Measurements from ENCODE around the gene ATP8B4. TPM values are rescaled to one million over a fixed set of nuclear protein-coding genes. Genes with fewer than 3 reads are reported as not detected.
"Not testable (repeated sequence)": the region's sequence is repeated elsewhere in the genome, so short reads cannot be mapped to it uniquely, and the experiment has no call there.

Gene ATP8B4
- total RNA-seq, 1 experiment from 2014 or later, result 14.4 TPM

DNA sequence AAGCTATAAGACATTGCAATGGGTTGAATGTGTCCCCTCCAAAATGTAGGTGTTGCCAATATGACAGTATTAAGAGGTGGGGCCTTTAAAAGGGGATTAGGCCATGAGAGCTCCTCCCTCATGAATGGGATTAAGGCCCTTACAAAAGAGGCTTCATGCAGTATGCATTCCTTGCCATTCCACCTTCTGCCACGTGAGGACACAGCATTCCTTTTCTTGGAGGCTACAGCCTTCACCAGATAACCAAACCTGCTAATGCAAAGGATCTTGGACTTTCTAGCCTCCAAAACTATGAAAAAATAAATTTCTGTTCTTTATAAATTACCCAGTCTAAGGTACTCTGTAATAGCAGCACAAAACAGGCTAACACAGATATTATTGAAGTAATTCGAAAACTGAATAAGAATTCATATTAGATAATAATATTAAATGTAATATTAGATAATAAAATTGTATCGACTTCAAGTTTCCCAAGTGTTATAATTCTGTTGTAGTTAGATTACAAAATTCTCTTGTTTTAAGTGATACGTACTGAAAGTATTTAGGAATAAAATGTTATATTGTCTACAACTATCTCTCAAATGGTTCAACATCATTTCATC is 29.4 kb upstream of the ATP8B4 start:
- Histone ChIP-seq H3K9me3 (replicated peaks) (no peaks in the 10 kb centered on the region), H3K27me3 (no peaks in the 10 kb centered on the region), H3K27ac (no peak overlapping the region), H3K36me3 (no peaks in the 10 kb centered on the region), H3K4me1 (peaks cover 8% of the 10 kb centered on the region), H3K4me3 (no peak overlapping the region)
- peak; percentile 65 to 82 for DNase-seq

- peaks cover 8% of the 10 kb centered on the region for H3K4me1 ChIP-seq
- DNase-seq, result peak in 1 of 2 experiments; percentile 28
- no peak overlapping the region for H3K4me3 ChIP-seq
- no peaks in the 10 kb centered on the region for H3K9me3 ChIP-seq (replicated peaks)
- H3K27me3 ChIP-seq, result no peaks in the 10 kb centered on the region
- H3K36me3 ChIP-seq, result no peaks in the 10 kb centered on the region
- H3K27ac ChIP-seq, result no peak overlapping the region
These were observed 27.6 kb upstream of the ATP8B4 start for GRCh38 chr15:50146632-50147031.

DNA sequence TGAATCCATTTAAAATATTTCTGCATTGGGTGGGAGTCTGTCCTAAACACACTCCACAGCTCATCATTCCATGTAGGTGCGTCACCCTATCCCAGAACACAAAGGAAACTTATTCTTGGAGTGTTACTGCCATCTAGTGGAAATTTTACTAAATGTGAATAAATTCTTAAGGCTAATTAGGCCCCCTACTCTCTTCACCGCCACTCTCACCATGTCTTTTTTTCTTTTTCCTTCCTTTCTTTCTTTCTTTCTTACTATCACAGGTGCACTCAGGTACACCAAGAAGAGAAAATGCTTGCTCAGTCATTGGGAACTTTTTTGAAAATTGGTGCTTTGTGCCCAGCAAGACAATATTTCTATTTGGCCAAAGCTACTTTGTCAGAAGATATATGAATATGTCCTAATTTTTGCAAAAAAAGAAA is 26.4 kb upstream of the ATP8B4 start:
- Histone ChIP-seq H3K4me1 (peaks cover 8% of the 10 kb centered on the region), H3K27ac (peak overlapping the region; percentile 59), H3K9me3 (replicated peaks) (no peaks in the 10 kb centered on the region), H3K27me3 (no peaks in the 10 kb centered on the region), H3K36me3 (no peaks in the 10 kb centered on the region), H3K4me3 (peak overlapping the region; percentile 29)
- DNase-seq, result peak; percentile 48 to 90

DNA sequence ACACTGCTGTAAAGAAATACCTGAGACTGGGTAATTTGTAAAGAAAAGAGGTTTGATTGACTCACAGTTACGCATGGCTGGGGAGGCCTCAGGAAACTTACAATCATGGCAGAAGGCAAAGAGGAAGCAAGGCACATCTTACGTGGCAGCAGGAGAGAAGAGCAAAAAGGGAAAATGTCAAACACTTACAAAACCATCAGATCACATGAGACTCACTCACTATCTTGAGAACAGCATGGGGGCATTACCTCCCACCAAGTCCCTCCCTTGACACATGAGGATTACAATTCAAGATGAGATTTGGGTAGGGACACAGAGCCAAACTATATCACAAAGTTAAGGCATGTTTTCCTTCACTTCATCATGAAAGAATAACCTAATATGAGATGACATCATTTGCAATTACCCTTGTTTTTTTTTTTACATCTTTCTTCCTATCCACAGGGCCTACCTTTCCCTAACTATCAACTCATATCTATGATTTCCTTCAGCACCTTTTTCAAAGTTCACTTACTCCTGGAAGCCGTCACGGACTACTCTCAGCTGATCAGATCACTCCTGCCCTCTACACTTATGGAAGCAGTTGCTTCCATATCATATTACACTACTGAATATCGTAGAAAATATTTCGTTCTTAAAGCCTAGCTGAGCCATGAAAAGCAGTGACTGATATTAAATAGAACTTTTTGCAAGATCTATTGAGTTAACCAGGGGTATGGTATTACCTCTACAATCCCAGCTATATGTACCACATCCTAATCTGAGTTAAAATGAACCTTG is 25.5 kb upstream of the ATP8B4 start:
- H3K36me3 ChIP-seq, result no peaks in the 10 kb centered on the region
- H3K9me3 ChIP-seq (replicated peaks), result no peaks in the 10 kb centered on the region
- peaks cover 8% of the 10 kb centered on the region for H3K4me1 ChIP-seq
- DNase-seq, result peak; percentile 12 to 53
- no peaks in the 10 kb centered on the region for H3K27me3 ChIP-seq
- H3K27ac ChIP-seq, result peak overlapping the region; percentile 59
- peak overlapping the region; percentile 29 for H3K4me3 ChIP-seq

- H3K4me1 ChIP-seq, result peaks cover 8% of the 10 kb centered on the region
- no peak overlapping the region for H3K27ac ChIP-seq
- DNase-seq, result no peak
- no peaks in the 10 kb centered on the region for H3K36me3 ChIP-seq
- H3K27me3 ChIP-seq, result no peaks in the 10 kb centered on the region
- no peaks in the 10 kb centered on the region for H3K9me3 ChIP-seq (replicated peaks)
- H3K4me3 ChIP-seq, result no peak overlapping the region
These were observed 24.3 kb upstream of the ATP8B4 start for GRCh38 chr15:50143255-50143860.

- no peaks in the 10 kb centered on the region; the same call in 1 of the 2 replicates for H3K9me3 ChIP-seq (replicated peaks)
- H3K4me3 ChIP-seq, result no peak overlapping the region
- DNase-seq, result no peak
- no peaks in the 10 kb centered on the region for H3K36me3 ChIP-seq
- H3K27ac ChIP-seq, result no peak overlapping the region
- no peaks in the 10 kb centered on the region for H3K27me3 ChIP-seq
- H3K4me1 ChIP-seq, result peaks cover 8% of the 10 kb centered on the region
These were observed 22.8 kb upstream of the ATP8B4 start for GRCh38 chr15:50141856-50142255.

GRCh38 chr15:50140983-50141382 is 21.9 kb upstream of the ATP8B4 start:
- Histone ChIP-seq H3K4me3 (no peak overlapping the region), H3K36me3 (no peaks in the 10 kb centered on the region), H3K27ac (no peak overlapping the region), H3K9me3 (replicated peaks) (no peaks in the 10 kb centered on the region; the same call in 1 of the 2 replicates), H3K27me3 (no peaks in the 10 kb centered on the region), H3K4me1 (peaks cover 8% of the 10 kb centered on the region)
- no peak for DNase-seq

DNA sequence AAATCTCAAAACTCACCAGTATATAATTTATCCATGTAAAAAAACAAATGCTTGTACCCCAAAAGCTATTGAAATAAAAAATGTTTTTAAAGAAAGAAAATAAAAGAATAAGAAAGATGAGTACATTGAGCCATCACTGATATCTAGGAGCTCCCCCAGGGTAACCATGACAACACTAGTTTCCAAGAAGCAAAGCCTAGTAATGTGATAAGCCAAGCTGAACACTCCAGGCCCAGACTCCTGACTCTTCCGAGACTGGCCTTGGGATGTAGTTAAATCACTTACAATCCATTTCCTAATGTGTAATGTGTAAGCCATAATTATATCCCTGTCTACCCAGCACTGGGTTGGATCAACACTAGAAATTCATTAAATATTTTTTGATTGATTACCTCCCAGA is 21.1 kb upstream of the ATP8B4 start:
- Histone ChIP-seq H3K27me3 (no peaks in the 10 kb centered on the region), H3K9me3 (replicated peaks) (no peaks in the 10 kb centered on the region; the same call in 1 of the 2 replicates), H3K4me3 (no peak overlapping the region), H3K27ac (no peak overlapping the region), H3K4me1 (peaks cover 6% of the 10 kb centered on the region), H3K36me3 (no peaks in the 10 kb centered on the region)
- DNase-seq, result no peak

DNA sequence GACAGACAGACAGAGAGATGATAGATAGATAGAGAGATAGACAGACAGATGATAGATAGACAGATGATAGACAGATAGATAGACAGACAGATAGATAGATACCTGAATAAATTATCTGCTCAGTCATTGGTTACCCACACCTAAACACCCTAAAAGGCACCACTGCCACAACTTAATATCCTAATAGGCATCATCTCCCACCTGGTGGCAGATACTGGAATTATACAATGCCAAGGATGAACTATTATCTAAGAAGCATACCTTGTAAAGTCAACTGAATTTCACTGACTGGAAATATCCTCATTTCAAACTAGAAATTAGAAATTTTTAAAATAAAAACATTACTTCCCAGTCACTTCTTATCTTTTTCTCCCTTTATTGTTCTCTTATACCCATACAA is 19.4 kb upstream of the ATP8B4 start:
- Histone ChIP-seq H3K4me1 (peaks cover 13% of the 10 kb centered on the region), H3K27ac (no peak overlapping the region), H3K4me3 (no peak overlapping the region), H3K9me3 (replicated peaks) (no peaks in the 10 kb centered on the region; the same call in 1 of the 2 replicates), H3K27me3 (no peaks in the 10 kb centered on the region), H3K36me3 (no peaks in the 10 kb centered on the region)
- no peak for DNase-seq

- no peak for DNase-seq
- Histone ChIP-seq H3K4me3 (no peak overlapping the region), H3K36me3 (no peaks in the 10 kb centered on the region), H3K4me1 (peaks cover 13% of the 10 kb centered on the region), H3K27me3 (no peaks in the 10 kb centered on the region), H3K9me3 (replicated peaks) (no peaks in the 10 kb centered on the region; the same call in 1 of the 2 replicates), H3K27ac (no peak overlapping the region)
These were observed 18.9 kb upstream of the ATP8B4 start for GRCh38 chr15:50137893-50138292.

DNA sequence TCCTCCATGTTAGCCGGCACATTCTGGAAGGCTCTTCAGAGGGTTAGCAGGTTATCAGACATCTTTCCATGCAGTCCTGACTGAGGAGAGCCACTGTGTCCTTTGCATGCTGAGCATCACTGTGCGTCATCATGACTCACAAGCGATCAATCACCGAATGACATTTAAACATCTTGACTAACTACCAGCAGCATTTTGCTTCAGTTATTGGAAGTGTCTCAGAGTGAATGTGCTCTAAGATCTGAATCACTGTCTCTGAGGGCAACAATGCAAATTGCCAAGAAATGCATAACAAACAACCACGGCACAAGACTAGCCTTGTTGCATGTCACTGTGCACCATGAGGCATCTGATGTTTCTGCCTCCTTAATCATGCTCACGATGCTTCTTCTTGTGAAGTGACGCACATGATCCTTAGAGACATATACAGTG is 18.3 kb upstream of the ATP8B4 start:
- no peak for DNase-seq

DNA sequence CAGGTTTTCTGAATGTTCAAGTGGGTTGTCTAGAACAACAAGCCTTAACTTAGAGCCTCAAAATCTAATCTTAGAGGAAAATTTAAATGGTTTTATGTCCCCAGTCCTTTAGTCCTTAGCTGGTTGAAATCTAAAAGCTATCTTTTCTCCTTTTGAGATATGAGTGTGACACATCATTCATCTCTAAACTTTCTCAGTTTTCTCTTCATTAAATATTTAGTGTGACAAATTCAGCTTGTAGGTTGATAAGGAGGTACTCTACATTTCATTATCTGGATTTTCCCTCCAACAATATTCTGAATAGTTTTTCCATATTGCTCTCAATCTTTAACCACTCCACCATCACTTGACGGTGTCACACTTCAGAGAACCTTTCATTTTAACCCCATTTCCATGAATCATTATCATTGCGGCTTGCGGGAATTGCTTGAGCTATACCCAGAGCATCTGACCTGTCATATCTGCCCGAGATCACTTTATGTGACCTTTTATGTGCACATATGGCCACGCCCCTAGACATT is 16.1 kb upstream of the ATP8B4 start:
- Histone ChIP-seq H3K4me3 (no peak overlapping the region), H3K9me3 (replicated peaks) (no peaks in the 10 kb centered on the region; the same call in 1 of the 2 replicates), H3K27ac (peak overlapping the region; percentile 53), H3K36me3 (no peaks in the 10 kb centered on the region), H3K4me1 (peaks cover 13% of the 10 kb centered on the region), H3K27me3 (no peaks in the 10 kb centered on the region)
- no peak for DNase-seq

More for the DNA sequence above, 18.3 kb upstream of the ATP8B4 start:
- Histone ChIP-seq H3K4me1 (peaks cover 13% of the 10 kb centered on the region), H3K9me3 (replicated peaks) (no peaks in the 10 kb centered on the region; the same call in 1 of the 2 replicates), H3K27ac (no peak overlapping the region), H3K4me3 (no peak overlapping the region), H3K36me3 (no peaks in the 10 kb centered on the region), H3K27me3 (no peaks in the 10 kb centered on the region)

DNA sequence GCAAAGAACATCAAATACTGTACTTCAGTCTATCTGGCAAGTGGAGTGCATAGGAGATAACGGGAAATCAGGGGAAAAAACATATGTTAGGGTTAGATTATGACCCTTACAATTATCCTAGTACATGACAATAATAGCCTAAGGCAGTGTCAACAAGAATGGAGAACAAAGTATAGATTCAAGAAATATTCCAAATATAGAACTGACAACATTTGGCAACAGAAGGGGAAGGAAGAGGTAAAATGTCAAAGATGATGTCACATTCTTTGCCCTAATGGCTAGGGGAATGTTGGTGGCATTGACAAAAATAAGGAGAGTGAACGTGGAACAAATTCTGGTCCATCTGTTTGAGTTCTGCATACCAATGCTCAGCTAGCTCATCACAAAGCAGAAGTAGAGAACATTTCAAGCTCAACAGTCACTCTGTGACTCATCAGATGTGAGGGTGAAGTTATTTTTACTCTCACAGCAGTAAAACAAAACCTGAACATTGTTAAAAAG is 15.5 kb upstream of the ATP8B4 start:
- Histone ChIP-seq H3K27ac (peak overlapping the region; percentile 53), H3K27me3 (no peaks in the 10 kb centered on the region), H3K4me1 (peaks cover 13% of the 10 kb centered on the region), H3K4me3 (no peak overlapping the region), H3K36me3 (no peaks in the 10 kb centered on the region), H3K9me3 (replicated peaks) (no peaks in the 10 kb centered on the region; the same call in 1 of the 2 replicates)
- peak; percentile 10 to 40 for DNase-seq

DNA sequence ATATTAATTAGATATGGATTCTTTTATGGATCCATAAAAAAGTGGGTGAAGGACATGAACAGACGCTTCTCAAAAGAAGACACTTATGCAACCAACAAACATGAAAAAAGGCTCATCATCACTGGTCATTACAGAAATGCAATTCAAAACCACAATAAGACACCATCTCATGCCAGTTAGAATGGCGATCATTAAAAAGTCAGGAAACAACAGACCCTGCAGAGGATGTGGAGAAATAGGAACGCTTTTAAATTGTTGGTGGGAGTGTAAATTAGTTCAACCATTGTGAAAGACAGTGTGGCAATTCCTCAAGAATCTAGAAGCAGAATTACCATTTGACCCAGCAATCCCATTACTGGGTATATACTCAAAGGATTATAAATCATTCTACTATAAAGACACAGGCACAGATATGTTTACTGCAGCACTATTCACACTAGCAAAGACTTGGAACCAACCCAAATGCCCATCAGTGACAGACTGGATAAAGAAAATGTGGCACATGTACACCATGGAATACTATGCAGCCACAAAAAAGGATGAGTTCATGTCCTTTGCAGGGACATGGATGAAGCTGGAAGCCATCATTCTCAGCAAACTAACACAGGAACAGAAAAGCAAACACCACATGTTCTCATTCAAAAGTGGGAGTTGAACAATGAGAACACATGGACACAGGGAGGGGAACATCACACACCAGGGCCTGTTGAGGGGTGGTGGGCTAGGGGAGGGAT is 13.4 kb upstream of the ATP8B4 start:
- peaks cover 13% of the 10 kb centered on the region for H3K4me1 ChIP-seq
- H3K27me3 ChIP-seq; H3K4me3 ChIP-seq; H3K9me3 ChIP-seq (replicated peaks); DNase-seq; H3K36me3 ChIP-seq; H3K27ac ChIP-seq: not testable (repeated sequence)
